Body of pancreas (tissue), 4 donors: Measurements from ENCODE around the gene SMIM41. TPM values are rescaled to one million over a fixed set of nuclear protein-coding genes. Genes with fewer than 3 reads are reported as not detected.

Experiments
- ATAC-seq: fragments of 150-250 bp; one replicate; pipeline ENCODE4 v1.9.1; 2016
- DNase-seq, 4 donors: peaks; one replicate each; pipeline ENCODE4 v3.0.0-alpha.2; 2019
- H3K27ac ChIP-seq, 4 donors: fragments of 200-600 bp; sonication (generic); 1 replicate in 3 of 4; 2 replicates in 1 of 4; pipeline versions ENCODE4 v1.5.1 to v1.6.1; 2016 to 2019; ENCODE audit warnings: mild to moderate bottlenecking in 1 of 4, mixed read lengths in 1 of 4, moderate library complexity in 1 of 4
- H3K27me3 ChIP-seq, 2 donors: fragments of 200-600 bp; sonication (generic); one replicate each; pipeline ENCODE4 v1.6.0; 2016; ENCODE audit warnings: mild to moderate bottlenecking in 1 of 2
- H3K36me3 ChIP-seq, 2 donors: fragments of 200-600 bp; sonication (generic); replicated peaks in 1 of 2; 2 replicates each; pipeline ENCODE4 v1.5.1; 2016; ENCODE audit warnings: low read depth in 2 of 2; ENCODE audit not compliant: insufficient read depth in 1 of 2
- H3K4me1 ChIP-seq: fragments of 200-600 bp; sonication (generic); one replicate; pipeline ENCODE4 v1.6.0; 2016
- H3K4me3 ChIP-seq, 2 donors: fragments of 200-600 bp; sonication (generic); 1 replicate in 1 of 2; 2 replicates in 1 of 2; pipeline ENCODE4 v1.5.1; 2016 to 2019
- H3K9me3 ChIP-seq, 3 donors: fragments of 200-600 bp; sonication (generic); 1 replicate in 2 of 3; 2 replicates in 1 of 3; pipeline ENCODE4 v1.5.1; 2016
- POLR2A ChIP-seq, 3 donors: fragments of 450-650 bp; IDR thresholded peaks; one replicate each; pipeline ENCODE4 v1.6.1; 2016; ENCODE audit warnings: antibody characterized with exemption in 3 of 3, mild to moderate bottlenecking in 2 of 3
- WGBS, 2 donors: methylation state at CpG; one replicate each; pipeline ENCODE4 v1.1.5; 2017; 5-methylcytosine and 5-hydroxymethylcytosine counted together
- intact Hi-C: fragments of 100-400 bp; cut with DNase I; formaldehyde crosslinking; loops from one replicate; pipeline ENCODE4 v1.15.1; 2023
- total RNA-seq, 2 donors: library from RNA; depleted of rRNA; stranded (reverse); fragments of >200 nt; gene quantifications; one replicate each; pipeline ENCODE4 v1.1.0, GENCODE V29; 2016
- TF ChIP-seq, protein P1 (sequence below), 7 experiments: fragments of 450-650 bp in 4 of 7; fragments of 200-600 bp in 3 of 7; sonication (generic) in 3 of 7; IDR thresholded peaks; one replicate each; pipeline ENCODE4 v1.5.1; 2016 to 2019; ENCODE audit warnings: antibody characterized with exemption in 7 of 7

The SMIM41 gene
- total RNA-seq, 2 donors from 2014 or later: 0.26 to 0.66 TPM

DNA sequence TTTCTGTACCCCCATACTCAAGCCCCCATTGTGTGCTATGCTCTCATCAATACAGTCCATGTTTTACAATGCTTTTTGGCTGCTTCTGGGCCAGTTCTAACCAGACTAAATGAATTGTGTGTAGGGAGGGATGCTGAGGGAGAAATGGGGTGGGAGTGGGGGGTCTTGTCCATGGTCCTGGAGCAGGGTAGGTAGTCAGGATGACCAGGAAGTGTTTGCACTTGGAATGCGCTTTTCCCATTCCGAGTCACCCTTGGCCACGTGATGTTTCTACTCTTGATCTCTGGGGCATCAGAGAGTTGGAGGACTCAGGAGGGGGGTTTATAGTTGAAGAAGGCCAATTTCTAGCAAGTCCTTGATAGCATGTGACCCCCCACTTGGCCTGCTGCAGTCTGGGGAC lies 1.2 kb upstream of the SMIM41 start:
- no peak overlapping the region for H3K27ac ChIP-seq
- H3K9me3 ChIP-seq: no peaks in the 10 kb centered on the region
- WGBS, 2 donors: 85 to 87% methylated on average over 3 of the region's 3 CpGs
- peaks cover 0 to 10% of the 10 kb centered on the region in 2 donors for H3K36me3 ChIP-seq
- no peak for DNase-seq
- no peak for TF ChIP-seq POLR2A (IDR thresholded peaks at IDR 0.05)
- TF ChIP-seq, protein P1, sequence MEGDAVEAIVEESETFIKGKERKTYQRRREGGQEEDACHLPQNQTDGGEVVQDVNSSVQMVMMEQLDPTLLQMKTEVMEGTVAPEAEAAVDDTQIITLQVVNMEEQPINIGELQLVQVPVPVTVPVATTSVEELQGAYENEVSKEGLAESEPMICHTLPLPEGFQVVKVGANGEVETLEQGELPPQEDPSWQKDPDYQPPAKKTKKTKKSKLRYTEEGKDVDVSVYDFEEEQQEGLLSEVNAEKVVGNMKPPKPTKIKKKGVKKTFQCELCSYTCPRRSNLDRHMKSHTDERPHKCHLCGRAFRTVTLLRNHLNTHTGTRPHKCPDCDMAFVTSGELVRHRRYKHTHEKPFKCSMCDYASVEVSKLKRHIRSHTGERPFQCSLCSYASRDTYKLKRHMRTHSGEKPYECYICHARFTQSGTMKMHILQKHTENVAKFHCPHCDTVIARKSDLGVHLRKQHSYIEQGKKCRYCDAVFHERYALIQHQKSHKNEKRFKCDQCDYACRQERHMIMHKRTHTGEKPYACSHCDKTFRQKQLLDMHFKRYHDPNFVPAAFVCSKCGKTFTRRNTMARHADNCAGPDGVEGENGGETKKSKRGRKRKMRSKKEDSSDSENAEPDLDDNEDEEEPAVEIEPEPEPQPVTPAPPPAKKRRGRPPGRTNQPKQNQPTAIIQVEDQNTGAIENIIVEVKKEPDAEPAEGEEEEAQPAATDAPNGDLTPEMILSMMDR (IDR thresholded peaks at IDR 0.05): no peak
- no peaks in the 10 kb centered on the region for H3K27me3 ChIP-seq
- no peak for ATAC-seq
- no peak overlapping the region for H3K4me3 ChIP-seq
- H3K4me1 ChIP-seq: peaks cover 19% of the 10 kb centered on the region
- intact Hi-C loops: no loop called here

DNA sequence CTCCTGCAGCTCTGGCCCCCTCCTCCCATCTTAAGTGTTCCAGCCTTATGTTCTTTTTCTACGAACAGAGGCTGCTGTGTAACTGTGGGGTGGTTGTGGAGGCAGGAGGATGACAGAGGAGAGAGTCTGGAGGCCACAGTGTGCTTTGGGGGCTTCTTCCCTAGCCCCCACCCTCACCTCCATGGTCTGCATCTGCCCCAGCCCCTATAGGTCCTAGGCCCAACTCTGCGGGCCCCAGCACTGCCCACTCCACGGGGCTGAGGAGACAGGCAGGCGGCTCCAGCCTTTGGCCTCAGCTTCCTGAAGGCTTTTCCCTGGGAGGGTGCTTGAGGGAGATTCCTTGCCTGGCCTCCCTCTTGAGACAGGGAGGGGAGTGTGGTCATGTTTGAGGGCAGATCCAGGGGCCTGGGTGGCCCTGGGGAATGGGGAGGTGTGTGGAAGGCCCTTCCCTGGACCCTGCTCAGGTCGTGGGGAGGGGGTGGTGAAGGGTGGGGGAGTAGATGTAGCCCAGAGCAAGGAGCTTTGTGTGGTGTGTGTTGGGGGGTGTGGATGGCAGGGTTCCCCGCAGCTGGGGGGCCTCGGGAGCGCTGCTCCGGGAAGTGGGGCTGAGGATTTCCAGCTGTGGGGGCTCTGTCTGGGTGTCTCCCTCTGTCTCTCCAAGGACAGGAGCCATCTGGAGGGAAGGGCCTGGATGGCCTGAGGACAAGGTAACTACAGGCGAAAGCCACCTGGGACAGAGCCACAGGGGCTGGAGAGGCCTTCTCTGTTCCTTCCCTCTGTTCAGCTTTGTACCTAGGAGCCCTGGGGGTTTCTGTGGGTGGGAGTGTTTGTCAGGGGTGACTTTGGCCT lies 1.1 kb downstream of the SMIM41 start:
- Histone ChIP-seq H3K36me3 (peaks cover 0 to 7% of the 10 kb centered on the region in 2 donors), H3K9me3 (no peaks in the 10 kb centered on the region), H3K27ac (peak overlapping the region in 1 of 4 donors; percentile 31), H3K4me3 (no peak overlapping the region), H3K27me3 (no peaks in the 10 kb centered on the region), H3K4me1 (no peaks in the 10 kb centered on the region)
- DNase-seq: no peak
- no peak for TF ChIP-seq POLR2A (IDR thresholded peaks at IDR 0.05)
- TF ChIP-seq, protein P1 (IDR thresholded peaks at IDR 0.05): no peak
- 78 to 81% methylated on average over 9 to 10 of the region's 10 CpGs for WGBS, 2 donors
- intact Hi-C loops: loop anchor here (5.0 kb wide), 2 partner anchors 42 to 53 kb away; no protein-coding TSS in a partner anchor
- ATAC-seq: no peak

DNA sequence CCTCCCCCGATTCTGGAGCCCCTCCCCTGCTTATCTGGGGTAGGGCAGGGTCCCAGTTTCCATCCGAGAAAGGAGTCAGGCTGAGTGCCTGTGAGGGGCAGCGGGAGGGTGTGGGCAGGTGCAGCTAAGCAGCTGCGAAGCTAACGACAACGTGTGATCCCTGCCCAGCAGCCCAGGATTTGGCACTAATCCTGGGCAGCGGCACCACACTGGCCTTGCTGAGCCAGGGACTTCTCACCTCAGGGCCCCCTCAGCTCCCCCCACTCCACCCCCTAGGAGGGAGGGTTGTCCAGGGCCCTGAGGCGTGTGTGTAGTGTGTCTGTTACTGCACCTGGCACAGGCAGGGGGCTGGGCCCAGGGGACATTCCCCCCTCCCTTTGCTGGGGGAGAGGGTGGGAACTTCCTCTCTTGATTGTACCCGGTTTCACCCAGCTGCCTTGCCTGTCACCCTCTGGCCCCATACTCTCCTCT lies 1.8 kb downstream of the SMIM41 start:
- DNase-seq (no peak), ATAC-seq (no peak)
- no peak overlapping the region for H3K4me3 ChIP-seq
- 21 to 28% methylated on average over 4 to 8 of the region's 9 CpGs for WGBS, 2 donors
- H3K4me1 ChIP-seq: no peaks in the 10 kb centered on the region
- TF ChIP-seq, protein P1 (IDR thresholded peaks at IDR 0.05): no peak
- no peak for TF ChIP-seq POLR2A (IDR thresholded peaks at IDR 0.05)
- intact Hi-C loops: loop anchor here (5.0 kb wide), 2 partner anchors 41 to 54 kb away; no protein-coding TSS in a partner anchor
- H3K36me3 ChIP-seq: peaks cover 0 to 7% of the 10 kb centered on the region in 2 donors
- peak overlapping the region in 1 of 4 donors; percentile 46 for H3K27ac ChIP-seq
- no peaks in the 10 kb centered on the region for H3K9me3 ChIP-seq
- no peaks in the 10 kb centered on the region for H3K27me3 ChIP-seq

DNA sequence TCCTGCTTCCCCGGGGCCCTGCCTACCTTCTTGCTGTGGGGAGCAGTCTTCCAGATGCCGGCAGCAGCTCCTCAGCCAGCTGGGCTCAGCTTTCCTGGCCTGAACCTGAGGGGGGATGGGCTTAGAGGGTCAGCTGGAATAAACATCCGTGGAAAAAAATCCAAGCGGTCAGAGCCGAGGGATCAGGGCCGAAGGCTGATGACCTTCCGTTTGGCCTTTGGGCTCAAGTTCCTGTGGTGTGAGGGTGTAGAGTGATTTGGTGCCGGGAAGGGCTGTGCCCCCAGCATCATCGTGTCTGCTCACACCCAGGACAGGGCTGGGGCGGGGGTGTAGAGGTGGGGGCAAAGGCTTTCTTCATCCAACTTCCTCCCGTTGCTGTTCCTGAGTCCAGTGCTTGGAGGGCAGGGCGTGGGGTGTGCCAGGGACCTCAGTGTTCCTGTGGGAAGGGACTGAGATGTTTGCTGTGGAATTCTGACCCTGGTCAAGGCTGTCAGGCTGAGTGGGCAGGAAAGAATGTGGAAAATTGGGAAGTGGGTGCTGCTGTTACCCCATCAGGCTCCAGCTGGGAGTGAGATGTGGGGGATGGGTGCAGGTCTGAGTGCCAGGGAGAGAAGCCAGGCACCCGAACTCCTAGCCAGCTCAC lies 2.6 kb downstream of the SMIM41 start:
- intact Hi-C loops: loop anchor here (5.0 kb wide), 2 partner anchors 40 to 55 kb away; no protein-coding TSS in a partner anchor
- H3K9me3 ChIP-seq: no peaks in the 10 kb centered on the region
- 58 to 64% methylated on average over 4 to 13 of the region's 13 CpGs for WGBS, 2 donors
- DNase-seq (peak in 2 of 4 donors; percentile 20 to 34), ATAC-seq (peak; percentile 38)
- no peak overlapping the region for H3K4me3 ChIP-seq
- H3K4me1 ChIP-seq: no peaks in the 10 kb centered on the region
- TF ChIP-seq, protein P1 (IDR thresholded peaks at IDR 0.05): no peak
- no peak for TF ChIP-seq POLR2A (IDR thresholded peaks at IDR 0.05)
- no peaks in the 10 kb centered on the region for H3K27me3 ChIP-seq
- H3K36me3 ChIP-seq: peaks cover 0 to 4% of the 10 kb centered on the region in 2 donors
- H3K27ac ChIP-seq: peak overlapping the region in 1 of 4 donors; percentile 46
